ENCODE results near the gene FCSK. TPM values are rescaled to one million over a fixed set of nuclear protein-coding genes. Genes with fewer than 3 reads are reported as not detected.

FCSK gene
- total and polyA plus RNA-seq, 2 of the 8 experiments (the other 6 are each of a cell fraction or from before 2014, with no cell fraction given), result 4.6 to 5.1 TPM

GRCh38 chr16:70475054-70475871 is 20.9 kb downstream of the FCSK start:
- Histone ChIP-seq H2AFZ (ENCODE audit: low read length) (no peak overlapping the region), H3K27me3 (replicated peaks in 1 of 4; ENCODE audit: control insufficient read depth in 3 of 4, extremely low read depth in 1 of 4, insufficient read depth in 3 of 4, low read length in 3 of 4) (no peaks in the 10 kb centered on the region), H3K4me3 (ENCODE audit: extremely low read depth in 1 of 4, insufficient read depth in 2 of 4, low read depth in 3 of 4, low read length in 4 of 4) (no peak overlapping the region), H2BK5ac (ENCODE audit: low read depth, low read length) (no peak overlapping the region), H4K5ac (ENCODE audit: insufficient read length, low read depth, low read length) (no peak overlapping the region), H3K9ac (replicated peaks in 1 of 4; ENCODE audit: extremely low read depth in 1 of 4, low read depth in 3 of 4, low read length in 3 of 4) (no peak overlapping the region), H3K9me3 (ENCODE audit: insufficient read depth in 2 of 2, low read depth in 1 of 2, low read length in 1 of 2) (no peaks in the 10 kb centered on the region), H2AK5ac (ENCODE audit: low read depth, low read length) (no peak overlapping the region), H3K4me2 (ENCODE audit: insufficient read depth in 1 of 2, low read depth in 2 of 2, low read length in 2 of 2) (no peak overlapping the region), H3K23ac (ENCODE audit: insufficient read length) (no peak overlapping the region), H3K79me2 (ENCODE audit: control insufficient read depth in 1 of 2, insufficient read depth in 2 of 2, low read length in 2 of 2) (no peaks in the 10 kb centered on the region), H2BK20ac (ENCODE audit: low read length) (no peak overlapping the region), H4K91ac (replicated peaks; ENCODE audit: insufficient read length, low read length) (no peak overlapping the region), H3K23me2 (ENCODE audit: low read depth, low read length) (no peaks in the 10 kb centered on the region), H3K27ac (ENCODE audit: low read depth, low read length) (no peak overlapping the region), H4K20me1 (replicated peaks in 1 of 2; ENCODE audit: control insufficient read depth in 1 of 2, insufficient read depth in 2 of 2, low read length in 2 of 2) (peaks cover 0 to 4% of the 10 kb centered on the region in 2 experiments), H3K4ac (replicated peaks; ENCODE audit: insufficient read length, low read depth, low read length) (no peak overlapping the region), H2BK12ac (ENCODE audit: low read depth, low read length) (no peak overlapping the region), H4K8ac (ENCODE audit: extremely low read depth, insufficient read depth, low read length) (peak overlapping the region; percentile 68; the same call in 1 of the 2 replicates), H2BK120ac (replicated peaks; ENCODE audit: low read depth, low read length) (no peak overlapping the region), H3K79me1 (ENCODE audit: low read depth, low read length) (no peaks in the 10 kb centered on the region), H2BK15ac (ENCODE audit: low read length) (no peak overlapping the region), H3K36me3 (ENCODE audit: control insufficient read depth in 2 of 4, insufficient read depth in 4 of 4, low read length in 3 of 4) (peaks cover 0 to 7% (median under 1%) of the 10 kb centered on the region in 4 experiments; a peak in 1 of 8 replicates), H3K4me1 (replicated peaks in 1 of 4; ENCODE audit: control insufficient read depth in 3 of 4, insufficient read depth in 4 of 4, low read length in 3 of 4) (peaks cover 0 to 8% (median under 1%) of the 10 kb centered on the region in 4 experiments; a peak in 2 of 7 replicates), H3K14ac (ENCODE audit: insufficient read length) (no peak overlapping the region), H3K56ac (replicated peaks; ENCODE audit: insufficient read length, low read depth, low read length) (peak overlapping the region; percentile 16), H3K18ac (ENCODE audit: extremely low read depth, low read length) (no peak overlapping the region; the same call in 1 of the 2 replicates)
- ChIA-PET CTCF (ENCODE audit: partially characterized antibody) (interaction anchor here (0.7 to 13.6 kb wide), 8 partner anchors 9 to 93 kb away, joined by 3 to 180 read pairs (median 3); no protein-coding TSS in a partner anchor), POLR2A (ENCODE audit: partially characterized antibody) (interaction anchor here (1.0 to 2.2 kb wide), 4 partner anchors 9 to 95 kb away, joined by 3 to 7 read pairs (median 5); partner anchors contain the start of genes COG4 and SF3B3)
- DNase-seq (ENCODE audit: low read depth in 1 of 2, low spot score in 2 of 2) (no peak), FAIRE-seq (no peak)
- WGBS, 2 experiments (ENCODE audit: extremely low coverage in 1 of 2, insufficient coverage in 1 of 2, insufficient read length in 1 of 2, insufficient replicate concordance in 2 of 2, low coverage in 1 of 2, low lambda C conversion rate in 2 of 2, missing lambda C conversion rate in 1 of 2), result 88% methylated on average over 24 of the region's 24 CpGs; no CpG with 5 or more reads in 1 of the 2 experiments
- no peak for TF ChIP-seq SP4 (IDR thresholded peaks at IDR 0.05; ENCODE audit: low read length)
- TF ChIP-seq NANOG (IDR thresholded peaks at IDR 0.05; ENCODE audit: insufficient read depth, low read depth, low read length, poor library complexity, severe bottlenecking), result no peak
- no peak for TF ChIP-seq CREB1 (IDR thresholded peaks at IDR 0.05)
- no peak for TF ChIP-seq RFX5 (IDR thresholded peaks at IDR 0.05; ENCODE audit: borderline replicate concordance, low read depth, low read length)
- TF ChIP-seq ATF2 (IDR thresholded peaks at IDR 0.05; ENCODE audit: low read length), result no peak
- no peak for TF ChIP-seq CBX5 (IDR thresholded peaks at IDR 0.05; ENCODE audit: low read depth, low read length)
- no peak for TF ChIP-seq EP300 (IDR thresholded peaks at IDR 0.05; ENCODE audit: borderline replicate concordance in 1 of 2, low read depth in 2 of 2, low read length in 2 of 2)
